HG02938 (cell line): ENCODE data around the gene CCDC9.
"Not testable (repeated sequence)": the region's sequence is repeated elsewhere in the genome, so short reads cannot be mapped to it uniquely, and the experiment has no call there.

Experiments used
- ATAC-seq: cut with Tn5 transposase; IDR thresholded peaks from one replicate; pipeline ENCODE4 v1.9.1; 2021; ENCODE audit warnings: mild to moderate bottlenecking, moderate library complexity; ENCODE audit not compliant: unreplicated experiment

Gene CCDC9

GRCh38 chr19:47231215-47232054, 24.9 kb upstream of the CCDC9 start:
- no peak for ATAC-seq

- no peak for ATAC-seq
Measured at GRCh38 chr19:47232422-47233211, 23.7 kb upstream of the CCDC9 start.

DNA sequence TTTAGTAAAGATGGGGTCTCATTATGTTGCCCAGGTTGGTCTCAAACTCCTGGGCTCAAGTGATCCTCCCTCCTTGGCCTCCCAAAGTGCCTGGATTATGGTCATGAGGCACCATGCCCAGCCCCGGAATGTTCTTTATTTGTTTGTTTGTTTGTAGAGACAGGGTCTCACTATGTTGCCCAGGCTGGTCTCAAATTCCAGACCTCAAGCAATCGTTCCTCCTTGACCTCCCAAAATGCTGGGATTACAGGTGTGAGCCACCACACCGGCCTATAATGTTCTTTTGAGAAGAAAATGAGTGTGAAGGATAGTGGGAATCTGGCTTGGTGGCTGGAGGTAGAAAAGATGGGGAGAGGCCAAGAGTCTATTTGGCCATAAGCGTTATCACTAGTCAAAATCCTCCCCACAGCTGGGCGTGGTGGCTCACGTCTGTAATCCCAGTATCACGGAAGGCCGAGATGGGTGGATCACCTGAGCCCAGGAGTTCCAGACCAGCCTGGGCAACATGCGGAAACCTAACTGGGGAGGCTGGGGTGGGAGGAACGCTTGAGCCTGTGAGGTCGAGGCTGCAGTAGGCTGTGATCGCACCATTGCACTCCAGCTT, 20.2 kb upstream of the CCDC9 start:
- no peak for ATAC-seq

DNA sequence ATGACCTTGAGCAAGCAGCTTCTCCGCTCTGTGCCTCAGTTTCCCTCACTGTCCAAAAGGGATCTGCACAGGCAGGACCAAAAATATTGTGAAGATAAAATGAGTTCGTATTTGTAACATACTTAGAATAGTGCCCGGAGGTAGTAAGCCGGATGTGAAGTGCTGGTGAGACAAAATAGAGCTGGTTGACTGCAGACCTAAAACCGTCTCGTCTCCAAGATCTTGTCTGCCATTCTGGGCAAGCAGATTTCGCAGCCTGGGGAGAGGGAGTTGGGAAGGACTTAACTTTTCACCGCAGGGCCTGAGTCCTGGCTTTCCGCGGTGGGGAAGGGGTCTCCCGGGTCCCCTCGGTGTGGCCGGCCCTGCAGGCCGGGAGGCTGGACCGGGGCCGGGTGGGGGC, 17.2 kb upstream of the CCDC9 start:
- no peak for ATAC-seq

GRCh38 chr19:47239610-47240296, 16.6 kb upstream of the CCDC9 start:
- no peak for ATAC-seq

DNA sequence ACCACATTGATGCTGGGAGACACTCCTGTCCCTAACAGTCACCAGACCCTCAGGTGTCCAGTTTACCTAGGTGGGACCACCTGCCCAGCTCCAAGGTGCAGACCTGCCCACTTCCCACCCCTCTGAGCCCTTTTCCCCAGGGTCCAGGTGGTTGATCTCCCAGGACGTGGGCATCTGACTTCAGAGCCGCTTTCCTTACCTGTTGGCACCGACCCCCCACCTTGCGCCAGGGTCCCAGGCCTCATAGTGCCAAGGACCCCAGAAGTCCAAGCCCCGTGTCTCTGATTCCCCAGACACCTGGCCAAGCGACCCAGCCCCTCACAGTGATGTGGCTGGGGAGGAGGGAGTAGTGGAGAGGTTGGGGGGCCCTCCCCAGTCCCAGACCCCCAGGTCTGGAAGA, 15.8 kb upstream of the CCDC9 start:
- ATAC-seq = no peak

DNA sequence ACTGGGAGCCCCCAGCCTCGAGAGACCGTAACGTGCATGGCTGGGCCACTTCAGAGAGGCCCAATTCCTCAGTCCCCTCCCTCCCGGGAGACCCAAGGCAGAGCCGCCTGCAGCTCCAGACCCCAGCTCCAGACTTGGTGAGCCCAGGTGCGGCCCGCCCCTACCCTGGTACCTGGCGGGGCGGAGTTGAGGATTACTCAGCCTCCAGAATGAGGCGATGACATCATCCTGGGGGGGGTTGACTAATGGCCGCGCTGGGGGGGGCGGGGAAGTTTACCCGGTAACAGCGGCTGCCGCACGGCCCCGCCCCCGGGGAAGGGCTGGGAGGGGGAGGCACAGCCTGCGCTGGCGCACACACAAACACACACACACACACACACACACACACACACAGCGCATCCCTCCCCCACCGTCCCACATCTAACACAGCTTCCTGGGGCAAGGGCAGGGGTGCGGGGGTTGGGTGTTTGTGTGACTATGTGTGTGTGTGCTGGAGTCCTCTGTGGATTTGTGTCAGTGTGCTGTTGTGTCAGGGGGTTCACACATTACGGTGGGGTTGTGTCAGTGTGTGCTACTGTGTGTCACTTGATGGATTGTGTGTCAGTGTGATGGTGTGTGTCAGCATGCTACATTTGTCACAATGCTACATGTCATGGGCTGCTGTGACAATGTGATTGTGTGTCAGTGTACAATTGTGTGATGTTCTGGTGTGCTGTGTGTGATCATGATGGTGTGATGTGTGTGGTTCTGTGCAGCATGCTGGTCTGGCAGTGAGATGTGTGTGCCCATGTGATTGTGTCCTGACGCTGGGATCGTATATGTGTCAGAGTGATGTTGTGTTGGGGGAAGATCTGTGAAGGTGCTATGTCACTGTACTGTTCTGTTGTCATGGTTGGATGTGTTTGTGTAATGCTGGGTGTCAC, 15.1 kb upstream of the CCDC9 start:
- no peak for ATAC-seq

DNA sequence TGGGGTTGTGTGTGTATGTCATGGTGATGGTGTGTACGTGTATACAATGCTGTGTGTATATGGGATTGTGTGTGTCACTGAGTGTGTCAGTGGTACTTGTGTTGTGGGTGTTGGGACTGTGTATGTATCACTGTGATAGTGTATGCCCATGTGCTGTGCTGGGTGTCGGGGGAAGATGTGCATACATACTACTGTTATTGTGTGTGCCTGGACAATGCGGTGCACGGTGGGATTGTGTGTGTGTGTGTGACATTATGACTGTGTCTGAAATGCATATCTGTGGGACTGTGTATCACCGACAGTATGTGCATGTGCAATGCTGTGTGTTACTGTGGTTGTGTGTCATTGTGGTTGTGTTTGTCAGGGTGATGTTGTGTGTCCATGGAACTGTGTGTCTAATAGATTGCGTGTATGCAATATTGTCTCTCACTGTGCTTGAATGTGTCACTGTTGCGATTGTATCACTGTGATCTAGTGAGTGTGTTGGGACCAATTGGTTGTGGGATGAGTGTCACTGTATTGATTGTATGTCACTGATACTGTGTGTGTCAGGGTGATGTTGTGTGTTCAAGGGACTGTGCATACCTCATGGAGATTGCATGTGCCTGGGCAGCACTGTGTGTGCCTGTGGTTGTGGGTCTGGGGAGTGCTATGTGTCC, 14.3 kb upstream of the CCDC9 start:
- no peak for ATAC-seq

- ATAC-seq = no peak
Measured at GRCh38 chr19:47243364-47243775, 13.0 kb upstream of the CCDC9 start.

- no peak for ATAC-seq
Measured at GRCh38 chr19:47243776-47244547, 12.4 kb upstream of the CCDC9 start.

DNA sequence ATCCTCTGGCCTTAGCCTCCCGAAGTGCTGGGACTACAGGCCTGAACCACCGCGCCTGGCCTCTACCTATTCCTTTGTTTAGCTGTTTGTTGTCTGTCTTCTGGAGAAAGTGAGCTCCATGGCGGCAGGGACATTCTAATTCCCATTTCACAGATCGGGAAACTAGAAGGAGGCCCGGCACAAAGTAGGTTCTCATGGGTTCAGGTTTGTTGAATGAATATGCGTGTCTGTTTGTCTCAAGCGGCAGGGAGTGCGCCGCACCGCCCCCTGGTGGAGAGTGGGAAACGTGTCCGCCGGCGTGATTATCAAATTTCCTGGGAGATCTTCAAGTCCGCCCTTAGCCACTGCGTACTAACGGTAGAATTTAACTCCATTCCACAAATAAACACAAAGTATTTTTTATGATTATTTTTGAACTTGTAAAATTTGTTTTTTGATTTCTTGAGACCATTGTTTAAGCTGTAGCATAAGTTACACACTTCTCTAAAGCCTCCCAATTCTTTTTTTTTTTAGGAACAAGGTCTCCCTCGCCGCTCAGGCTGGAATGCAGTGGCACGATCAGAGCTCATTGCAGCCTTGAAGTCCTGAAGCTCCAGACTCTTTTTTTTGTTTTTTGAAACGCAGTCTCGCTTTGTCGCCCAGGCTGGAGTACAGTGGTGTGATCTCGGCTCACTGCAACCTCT, 8.9 kb upstream of the CCDC9 start:
- no peak for ATAC-seq

GRCh38 chr19:47253016-47253415, 3.3 kb upstream of the CCDC9 start:
- ATAC-seq = not testable (repeated sequence)

GRCh38 chr19:47253467-47253881, 2.9 kb upstream of the CCDC9 start:
- ATAC-seq = no peak

GRCh38 chr19:47253970-47254369, 2.4 kb upstream of the CCDC9 start:
- no peak for ATAC-seq

DNA sequence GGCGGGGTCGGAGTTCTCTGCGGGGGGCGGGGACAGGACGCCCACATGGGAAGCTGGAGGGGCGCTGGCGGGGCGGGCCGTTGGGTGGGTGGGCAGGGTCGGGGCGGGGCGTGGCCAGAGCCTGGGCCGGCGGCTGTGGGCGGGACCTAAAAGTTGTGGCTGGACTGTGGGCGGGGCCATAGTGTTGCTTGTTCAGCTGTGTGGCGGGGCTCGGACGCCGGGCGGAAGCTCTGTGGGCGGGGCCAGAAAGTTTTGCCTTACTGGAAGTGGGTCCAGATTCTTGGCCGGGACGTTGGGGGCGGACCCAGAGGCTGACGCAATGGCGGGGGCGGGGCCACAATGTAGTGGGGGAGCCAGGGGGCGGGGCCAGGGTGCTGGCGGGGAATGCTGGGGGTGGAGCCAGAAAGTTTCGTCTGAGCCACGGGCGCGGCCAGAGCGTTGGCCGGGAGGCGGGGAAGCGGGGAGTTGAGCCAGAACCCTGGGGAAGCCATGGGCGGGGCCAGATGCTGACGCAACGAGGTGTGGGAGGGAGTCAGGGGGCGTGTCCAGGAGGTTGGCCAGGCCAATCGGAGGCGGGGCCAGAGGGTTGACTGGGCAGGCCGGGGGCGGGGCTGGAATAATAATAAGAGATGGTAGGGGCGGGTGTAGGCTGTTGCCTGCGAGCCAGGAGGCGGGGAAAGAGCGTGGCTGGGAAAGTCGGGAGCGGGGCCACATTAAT, 527 bp downstream of the CCDC9 start:
- peak; percentile 76 for ATAC-seq

GRCh38 chr19:47257411-47258169, 1.3 kb downstream of the CCDC9 start:
- ATAC-seq = no peak

DNA sequence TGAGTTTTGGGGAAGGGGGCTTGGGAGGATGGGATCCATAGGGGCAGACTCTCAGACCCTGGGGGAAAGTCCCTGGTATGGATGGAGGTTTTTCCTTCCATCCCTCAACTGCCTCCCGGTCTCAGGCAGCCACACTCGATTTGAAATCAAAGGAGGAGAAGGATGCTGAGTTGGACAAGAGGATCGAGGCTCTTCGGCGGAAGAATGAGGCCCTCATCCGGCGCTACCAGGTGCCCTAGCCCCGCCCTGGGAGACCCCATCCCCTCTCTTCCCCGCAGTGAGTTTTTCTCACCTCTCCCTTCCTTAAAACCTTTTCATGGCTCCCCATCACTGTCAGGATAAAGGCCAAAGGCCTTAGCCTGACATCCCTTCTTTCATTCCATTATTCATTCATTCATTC, 2.1 kb downstream of the CCDC9 start:
- ATAC-seq = no peak
